Measurements from ENCODE around the gene KCNK4. TPM values are rescaled to one million over a fixed set of nuclear protein-coding genes. Genes with fewer than 3 reads are reported as not detected.
"Not testable (repeated sequence)": the region's sequence is repeated elsewhere in the genome, so short reads cannot be mapped to it uniquely, and the experiment has no call there.

KCNK4 gene
- total and polyA plus RNA-seq, 5 donors from 2014 or later = not detected

GRCh38 chr11:64320556-64320955 is 29.5 kb downstream of the KCNK4 start:
- Histone ChIP-seq H3K36me3 (ENCODE audit: control insufficient read depth, insufficient read depth, low read length) (peaks cover 3% of the 10 kb centered on the region), H3K4me3 (ENCODE audit: low read depth, low read length) (no peak overlapping the region), H3K4me1 (ENCODE audit: control insufficient read depth, insufficient read depth, low read length, poor library complexity, severe bottlenecking) (peaks cover 31% of the 10 kb centered on the region), H3K9me3 (ENCODE audit: control insufficient read depth in 2 of 2, low read length in 2 of 2) (no peaks in the 10 kb centered on the region), H3K27me3 (ENCODE audit: control insufficient read depth, insufficient read depth, low read length) (no peaks in the 10 kb centered on the region), H3K27ac (ENCODE audit: insufficient read depth, low read length, poor library complexity, severe bottlenecking) (no peak overlapping the region)
- Mint-ChIP-seq H3K4me3 (peak overlapping the region in 2 of 4 donors; percentile 84 to 95), H3K9me3 (no peaks in the 10 kb centered on the region), H3K27ac (peak overlapping the region in 1 of 3 donors; percentile 5), H3K27me3 (no peaks in the 10 kb centered on the region), H3K36me3 (peaks cover 18% of the 10 kb centered on the region), H3K4me1 (peaks cover 0 to 42% (median 26%) of the 10 kb centered on the region in 4 donors)
- DNase-seq (no peak), ATAC-seq (ENCODE audit: low read depth in 2 of 2) (no peak)

- peak overlapping the region in 2 of 4 donors; percentile 16 to 95 for H3K4me3 Mint-ChIP-seq
- H3K27ac Mint-ChIP-seq = peak overlapping the region in 2 of 3 donors; percentile 5 to 29
- no peak overlapping the region for H3K4me3 ChIP-seq (ENCODE audit: low read depth, low read length)
These were observed 29.9 kb downstream of the KCNK4 start for GRCh38 chr11:64321026-64321425.

GRCh38 chr11:64321533-64321932 is 30.4 kb downstream of the KCNK4 start:
- Histone ChIP-seq H3K36me3 (ENCODE audit: control insufficient read depth, insufficient read depth, low read length) (peaks cover 3% of the 10 kb centered on the region), H3K27ac (ENCODE audit: insufficient read depth, low read length, poor library complexity, severe bottlenecking) (no peak overlapping the region), H3K4me3 (ENCODE audit: low read depth, low read length) (no peak overlapping the region), H3K9me3 (ENCODE audit: control insufficient read depth in 2 of 2, low read length in 2 of 2) (no peaks in the 10 kb centered on the region), H3K4me1 (ENCODE audit: control insufficient read depth, insufficient read depth, low read length, poor library complexity, severe bottlenecking) (peaks cover 27% of the 10 kb centered on the region), H3K27me3 (ENCODE audit: control insufficient read depth, insufficient read depth, low read length) (no peaks in the 10 kb centered on the region)
- Mint-ChIP-seq H3K4me3 (peak overlapping the region in 2 of 4 donors; percentile 1 to 16), H3K36me3 (peaks cover 18% of the 10 kb centered on the region), H3K27ac (no peak overlapping the region), H3K9me3 (no peaks in the 10 kb centered on the region), H3K27me3 (no peaks in the 10 kb centered on the region), H3K4me1 (peaks cover 0 to 38% (median 23%) of the 10 kb centered on the region in 4 donors)
- DNase-seq = no peak
- ATAC-seq (ENCODE audit: low read depth in 2 of 2) = no peak

More at GRCh38 chr11:64321026-64321425, 29.9 kb downstream of the KCNK4 start:
- Histone ChIP-seq H3K9me3 (ENCODE audit: control insufficient read depth in 2 of 2, low read length in 2 of 2) (no peaks in the 10 kb centered on the region), H3K27me3 (ENCODE audit: control insufficient read depth, insufficient read depth, low read length) (no peaks in the 10 kb centered on the region), H3K27ac (ENCODE audit: insufficient read depth, low read length, poor library complexity, severe bottlenecking) (no peak overlapping the region), H3K36me3 (ENCODE audit: control insufficient read depth, insufficient read depth, low read length) (peaks cover 3% of the 10 kb centered on the region), H3K4me1 (ENCODE audit: control insufficient read depth, insufficient read depth, low read length, poor library complexity, severe bottlenecking) (peaks cover 31% of the 10 kb centered on the region)
- Mint-ChIP-seq H3K36me3 (peaks cover 18% of the 10 kb centered on the region), H3K9me3 (no peaks in the 10 kb centered on the region), H3K27me3 (no peaks in the 10 kb centered on the region), H3K4me1 (peaks cover 0 to 42% (median 26%) of the 10 kb centered on the region in 4 donors)
- DNase-seq = no peak
- ATAC-seq (ENCODE audit: low read depth in 2 of 2) = no peak

GRCh38 chr11:64322925-64323260 is 31.8 kb downstream of the KCNK4 start:
- Mint-ChIP-seq H3K36me3 (peaks cover 14% of the 10 kb centered on the region), H3K4me1 (peaks cover 0 to 25% (median 16%) of the 10 kb centered on the region in 4 donors), H3K27ac (no peak overlapping the region), H3K4me3 (no peak overlapping the region), H3K9me3 (no peaks in the 10 kb centered on the region), H3K27me3 (no peaks in the 10 kb centered on the region)
- Histone ChIP-seq H3K4me1 (ENCODE audit: control insufficient read depth, insufficient read depth, low read length, poor library complexity, severe bottlenecking) (peaks cover 16% of the 10 kb centered on the region), H3K9me3 (ENCODE audit: control insufficient read depth in 2 of 2, low read length in 2 of 2) (no peaks in the 10 kb centered on the region), H3K27me3 (ENCODE audit: control insufficient read depth, insufficient read depth, low read length) (no peaks in the 10 kb centered on the region), H3K27ac (ENCODE audit: insufficient read depth, low read length, poor library complexity, severe bottlenecking) (no peak overlapping the region), H3K36me3 (ENCODE audit: control insufficient read depth, insufficient read depth, low read length) (peaks cover 3% of the 10 kb centered on the region), H3K4me3 (ENCODE audit: low read depth, low read length) (no peak overlapping the region)
- no peak for ATAC-seq (ENCODE audit: low read depth in 2 of 2)
- DNase-seq = no peak

- Histone ChIP-seq H3K9me3 (ENCODE audit: control insufficient read depth in 2 of 2, low read length in 2 of 2) (no peaks in the 10 kb centered on the region), H3K27ac (ENCODE audit: insufficient read depth, low read length, poor library complexity, severe bottlenecking) (no peak overlapping the region), H3K27me3 (ENCODE audit: control insufficient read depth, insufficient read depth, low read length) (no peaks in the 10 kb centered on the region), H3K36me3 (ENCODE audit: control insufficient read depth, insufficient read depth, low read length) (peaks cover 3% of the 10 kb centered on the region), H3K4me1 (ENCODE audit: control insufficient read depth, insufficient read depth, low read length, poor library complexity, severe bottlenecking) (peaks cover 13% of the 10 kb centered on the region), H3K4me3 (ENCODE audit: low read depth, low read length) (no peak overlapping the region)
- H3K27me3 Mint-ChIP-seq = no peaks in the 10 kb centered on the region
- no peak for ATAC-seq (ENCODE audit: low read depth in 2 of 2)
- H3K4me1 Mint-ChIP-seq = peaks cover 0 to 20% (median 14%) of the 10 kb centered on the region in 4 donors
- peak overlapping the region in 1 of 3 donors; percentile 5 for H3K27ac Mint-ChIP-seq
- peak overlapping the region in 1 of 4 donors; percentile 54 for H3K4me3 Mint-ChIP-seq
- no peak for DNase-seq
- peaks cover 14% of the 10 kb centered on the region for H3K36me3 Mint-ChIP-seq
- H3K9me3 Mint-ChIP-seq = no peaks in the 10 kb centered on the region
These were observed 32.3 kb downstream of the KCNK4 start for GRCh38 chr11:64323373-64323772.

GRCh38 chr11:64323984-64324383 is 32.9 kb downstream of the KCNK4 start:
- H3K4me3 ChIP-seq (ENCODE audit: low read depth, low read length); H3K36me3 ChIP-seq (ENCODE audit: control insufficient read depth, insufficient read depth, low read length); H3K27me3 Mint-ChIP-seq; DNase-seq; H3K4me1 ChIP-seq (ENCODE audit: control insufficient read depth, insufficient read depth, low read length, poor library complexity, severe bottlenecking); H3K9me3 ChIP-seq (ENCODE audit: control insufficient read depth in 2 of 2, low read length in 2 of 2); H3K9me3 Mint-ChIP-seq; H3K27ac Mint-ChIP-seq; ATAC-seq (ENCODE audit: low read depth in 2 of 2); H3K27ac ChIP-seq (ENCODE audit: insufficient read depth, low read length, poor library complexity, severe bottlenecking); H3K27me3 ChIP-seq (ENCODE audit: control insufficient read depth, insufficient read depth, low read length): not testable (repeated sequence)
- peak overlapping the region in 1 of 4 donors; percentile 21 for H3K4me3 Mint-ChIP-seq
- H3K4me1 Mint-ChIP-seq = peaks cover 0 to 16% (median 12%) of the 10 kb centered on the region in 4 donors
- H3K36me3 Mint-ChIP-seq = peaks cover 14% of the 10 kb centered on the region

GRCh38 chr11:64324692-64325469 is 33.8 kb downstream of the KCNK4 start:
- Mint-ChIP-seq H3K27me3 (no peaks in the 10 kb centered on the region), H3K4me3 (peak overlapping the region in 1 of 4 donors; percentile 27), H3K27ac (no peak overlapping the region), H3K4me1 (peaks cover 0 to 9% (median 6%) of the 10 kb centered on the region in 4 donors), H3K36me3 (peaks cover 14% of the 10 kb centered on the region), H3K9me3 (no peaks in the 10 kb centered on the region)
- peaks cover 3% of the 10 kb centered on the region for H3K36me3 ChIP-seq (ENCODE audit: control insufficient read depth, insufficient read depth, low read length)
- no peaks in the 10 kb centered on the region for H3K9me3 ChIP-seq (ENCODE audit: control insufficient read depth in 2 of 2, low read length in 2 of 2)
- no peak overlapping the region for H3K27ac ChIP-seq (ENCODE audit: insufficient read depth, low read length, poor library complexity, severe bottlenecking)
- H3K4me3 ChIP-seq (ENCODE audit: low read depth, low read length) = no peak overlapping the region
- DNase-seq (no peak), ATAC-seq (ENCODE audit: low read depth in 2 of 2) (no peak)
- no peaks in the 10 kb centered on the region for H3K4me1 ChIP-seq (ENCODE audit: control insufficient read depth, insufficient read depth, low read length, poor library complexity, severe bottlenecking)
- H3K27me3 ChIP-seq (ENCODE audit: control insufficient read depth, insufficient read depth, low read length) = no peaks in the 10 kb centered on the region

GRCh38 chr11:64327375-64327774 is 36.3 kb downstream of the KCNK4 start:
- no peak overlapping the region for H3K27ac Mint-ChIP-seq
- no peaks in the 10 kb centered on the region for H3K9me3 Mint-ChIP-seq
- H3K36me3 Mint-ChIP-seq = no peaks in the 10 kb centered on the region
- no peaks in the 10 kb centered on the region for H3K27me3 Mint-ChIP-seq
- ATAC-seq (ENCODE audit: low read depth in 2 of 2) (no peak), DNase-seq (no peak)
- Histone ChIP-seq H3K27me3 (ENCODE audit: control insufficient read depth, insufficient read depth, low read length) (no peaks in the 10 kb centered on the region), H3K27ac (ENCODE audit: insufficient read depth, low read length, poor library complexity, severe bottlenecking) (no peak overlapping the region), H3K4me1 (ENCODE audit: control insufficient read depth, insufficient read depth, low read length, poor library complexity, severe bottlenecking) (peaks cover 8% of the 10 kb centered on the region), H3K9me3 (ENCODE audit: control insufficient read depth in 2 of 2, low read length in 2 of 2) (no peaks in the 10 kb centered on the region), H3K4me3 (ENCODE audit: low read depth, low read length) (no peak overlapping the region), H3K36me3 (ENCODE audit: control insufficient read depth, insufficient read depth, low read length) (no peaks in the 10 kb centered on the region)
- peaks cover 0 to 7% (median 6%) of the 10 kb centered on the region in 4 donors for H3K4me1 Mint-ChIP-seq
- H3K4me3 Mint-ChIP-seq = peak overlapping the region in 2 of 4 donors; percentile 13 to 41
